Measurements from ENCODE around the gene SMIM17. TPM values are rescaled to one million over a fixed set of nuclear protein-coding genes. Genes with fewer than 3 reads are reported as not detected.

SMIM17 gene
- total and polyA plus RNA-seq, 9 donors = 0.22 to 1.6 (median 0.59) TPM; not detected in 1

- WGBS, 3 donors = 13 to 25% (median 16%) methylated on average over 7 of the region's 7 CpGs
- H3K4me1 ChIP-seq (ENCODE audit: insufficient read depth) = no peaks in the 10 kb centered on the region
- H3K27me3 ChIP-seq = no peaks in the 10 kb centered on the region
- TF ChIP-seq POLR2A (IDR thresholded peaks at IDR 0.05) = no peak
- H3K9me3 ChIP-seq = no peaks in the 10 kb centered on the region
- no peak for DNase-seq
- no peak overlapping the region for H3K4me3 ChIP-seq
- H3K27ac ChIP-seq = no peak overlapping the region
- intact Hi-C loops (cut with DNase I) = no loop called here
- H3K36me3 ChIP-seq = no peaks in the 10 kb centered on the region
These were observed 40.2 kb downstream of the SMIM17 start for GRCh38 chr19:56683116-56683515.

GRCh38 chr19:56687031-56687430 lies 44.1 kb downstream of the SMIM17 start:
- no peaks in the 10 kb centered on the region for H3K27me3 ChIP-seq
- no peak overlapping the region for H3K27ac ChIP-seq
- TF ChIP-seq EP300 (IDR thresholded peaks at IDR 0.05) (no peak), POLR2A (IDR thresholded peaks at IDR 0.05) (no peak), CTCF (IDR thresholded peaks at IDR 0.05) (no peak)
- DNase-seq = no peak
- H3K9me3 ChIP-seq = no peaks in the 10 kb centered on the region
- no peaks in the 10 kb centered on the region for H3K36me3 ChIP-seq
- H3K4me1 ChIP-seq (ENCODE audit: insufficient read depth) = no peaks in the 10 kb centered on the region
- no peak overlapping the region for H3K4me3 ChIP-seq
- intact Hi-C loops (cut with DNase I) = no loop called here
- WGBS, 3 donors = 45 to 58% (median 55%) methylated on average over 8 of the region's 8 CpGs

GRCh38 chr19:56689198-56689597 lies 46.2 kb downstream of the SMIM17 start:
- no peak for DNase-seq
- 38 to 55% (median 46%) methylated on average over 10 of the region's 10 CpGs for WGBS, 3 donors
- Histone ChIP-seq H3K36me3 (no peaks in the 10 kb centered on the region), H3K4me1 (ENCODE audit: insufficient read depth) (no peaks in the 10 kb centered on the region), H3K27ac (no peak overlapping the region), H3K27me3 (no peaks in the 10 kb centered on the region), H3K9me3 (no peaks in the 10 kb centered on the region), H3K4me3 (no peak overlapping the region)
- intact Hi-C loops (cut with DNase I) = no loop called here
- no peak for TF ChIP-seq EP300 (IDR thresholded peaks at IDR 0.05)
- peak in 2 of 3 donors; percentile 15 to 24 for TF ChIP-seq CTCF (IDR thresholded peaks at IDR 0.05)

GRCh38 chr19:56690670-56691069 lies 47.7 kb downstream of the SMIM17 start:
- WGBS, 3 donors = 25 to 45% (median 32%) methylated on average over 10 of the region's 10 CpGs
- DNase-seq = no peak
- no peak for TF ChIP-seq CTCF (IDR thresholded peaks at IDR 0.05)
- TF ChIP-seq POLR2A (IDR thresholded peaks at IDR 0.05) = no peak
- no peak for TF ChIP-seq EP300 (IDR thresholded peaks at IDR 0.05)
- Histone ChIP-seq H3K4me1 (ENCODE audit: insufficient read depth) (no peaks in the 10 kb centered on the region), H3K27me3 (no peaks in the 10 kb centered on the region), H3K9me3 (no peaks in the 10 kb centered on the region), H3K27ac (no peak overlapping the region), H3K4me3 (no peak overlapping the region), H3K36me3 (no peaks in the 10 kb centered on the region)
- intact Hi-C loops (cut with DNase I) = no loop called here

GRCh38 chr19:56692206-56692895 lies 49.4 kb downstream of the SMIM17 start:
- Histone ChIP-seq H3K27me3 (no peaks in the 10 kb centered on the region), H3K4me3 (no peak overlapping the region), H3K4me1 (ENCODE audit: insufficient read depth) (no peaks in the 10 kb centered on the region), H3K36me3 (no peaks in the 10 kb centered on the region), H3K27ac (no peak overlapping the region), H3K9me3 (no peaks in the 10 kb centered on the region)
- peak; percentile 51 to 71 (median 56) for DNase-seq
- TF ChIP-seq EP300 (IDR thresholded peaks at IDR 0.05) (no peak), CTCF (IDR thresholded peaks at IDR 0.05) (no peak), POLR2A (IDR thresholded peaks at IDR 0.05) (no peak)
- 30 to 40% (median 35%) methylated on average over 8 of the region's 8 CpGs for WGBS, 3 donors
- intact Hi-C loops (cut with DNase I) = no loop called here
